ENCODE results near the gene PPP1R14B.

The PPP1R14B gene

GRCh38 chr11:64230985-64231365 lies 15.8 kb downstream of the PPP1R14B start:
- DNase-seq (ENCODE audit: low spot score) = no peak

- DNase-seq (ENCODE audit: low spot score) = peak; percentile 77
Observed at GRCh38 chr11:64230171-64230984, 16.4 kb downstream of the PPP1R14B start, which contains the start of gene DNAJC4. DNAJC4 (plus strand) TSS chr11:64230548; CDS start chr11:64230855, 307 bp downstream.

GRCh38 chr11:64229744-64230170 lies 17.0 kb downstream of the PPP1R14B start:
- DNase-seq (ENCODE audit: low spot score) = no peak

- DNase-seq (ENCODE audit: low spot score) = no peak
Observed at GRCh38 chr11:64229090-64229743, 17.5 kb downstream of the PPP1R14B start.

DNA sequence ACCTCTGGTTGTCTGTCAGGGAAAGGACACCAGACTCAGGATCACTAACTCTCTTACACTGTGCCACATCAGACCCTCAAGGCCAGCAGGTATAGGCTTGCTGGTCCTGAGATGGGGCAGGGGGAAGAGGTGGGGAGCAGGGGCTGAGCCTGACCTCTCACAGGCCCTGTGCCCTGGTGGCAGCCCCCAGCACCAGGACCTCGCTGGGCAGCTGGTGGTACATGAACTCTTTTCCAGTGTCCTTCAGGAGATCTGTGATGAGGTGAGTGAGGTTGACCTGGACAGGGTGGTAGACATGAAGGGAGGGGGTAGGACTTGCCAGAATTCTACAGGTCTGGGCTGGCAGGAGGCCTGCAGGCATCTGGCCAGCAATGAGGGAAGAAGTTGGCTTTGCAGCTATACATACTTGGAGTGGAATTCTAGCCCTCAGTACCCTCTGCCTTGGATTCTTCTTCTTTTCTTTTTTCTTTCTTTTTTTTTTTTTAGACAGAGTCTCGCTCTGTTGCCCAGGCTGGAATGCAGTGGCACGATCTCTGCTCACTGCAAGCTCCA lies 19.3 kb downstream of the PPP1R14B start:
- DNase-seq (ENCODE audit: low spot score) = no peak

DNA sequence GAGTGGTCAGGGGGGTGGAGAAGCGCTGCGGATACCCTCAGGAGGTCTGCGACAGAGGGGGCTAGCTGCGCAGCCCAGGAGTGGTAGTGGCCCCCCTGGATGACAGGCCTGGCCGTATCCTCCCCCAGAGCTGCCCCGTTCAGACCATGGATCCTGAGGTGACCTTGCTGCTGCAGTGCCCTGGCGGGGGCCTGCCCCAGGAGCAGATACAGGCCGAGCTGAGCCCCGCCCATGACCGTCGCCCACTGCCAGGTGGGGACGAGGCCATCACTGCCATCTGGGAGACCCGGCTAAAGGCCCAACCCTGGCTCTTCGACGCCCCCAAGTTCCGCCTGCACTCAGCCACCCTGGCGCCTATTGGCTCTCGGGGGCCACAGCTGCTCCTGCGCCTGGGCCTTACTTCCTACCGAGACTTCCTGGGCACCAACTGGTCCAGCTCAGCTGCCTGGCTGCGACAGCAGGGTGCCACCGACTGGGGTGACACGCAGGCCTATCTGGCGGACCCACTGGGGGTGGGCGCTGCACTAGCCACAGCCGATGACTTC lies 20.2 kb downstream of the PPP1R14B start:
- peak; percentile 32 for DNase-seq (ENCODE audit: low spot score)

DNA sequence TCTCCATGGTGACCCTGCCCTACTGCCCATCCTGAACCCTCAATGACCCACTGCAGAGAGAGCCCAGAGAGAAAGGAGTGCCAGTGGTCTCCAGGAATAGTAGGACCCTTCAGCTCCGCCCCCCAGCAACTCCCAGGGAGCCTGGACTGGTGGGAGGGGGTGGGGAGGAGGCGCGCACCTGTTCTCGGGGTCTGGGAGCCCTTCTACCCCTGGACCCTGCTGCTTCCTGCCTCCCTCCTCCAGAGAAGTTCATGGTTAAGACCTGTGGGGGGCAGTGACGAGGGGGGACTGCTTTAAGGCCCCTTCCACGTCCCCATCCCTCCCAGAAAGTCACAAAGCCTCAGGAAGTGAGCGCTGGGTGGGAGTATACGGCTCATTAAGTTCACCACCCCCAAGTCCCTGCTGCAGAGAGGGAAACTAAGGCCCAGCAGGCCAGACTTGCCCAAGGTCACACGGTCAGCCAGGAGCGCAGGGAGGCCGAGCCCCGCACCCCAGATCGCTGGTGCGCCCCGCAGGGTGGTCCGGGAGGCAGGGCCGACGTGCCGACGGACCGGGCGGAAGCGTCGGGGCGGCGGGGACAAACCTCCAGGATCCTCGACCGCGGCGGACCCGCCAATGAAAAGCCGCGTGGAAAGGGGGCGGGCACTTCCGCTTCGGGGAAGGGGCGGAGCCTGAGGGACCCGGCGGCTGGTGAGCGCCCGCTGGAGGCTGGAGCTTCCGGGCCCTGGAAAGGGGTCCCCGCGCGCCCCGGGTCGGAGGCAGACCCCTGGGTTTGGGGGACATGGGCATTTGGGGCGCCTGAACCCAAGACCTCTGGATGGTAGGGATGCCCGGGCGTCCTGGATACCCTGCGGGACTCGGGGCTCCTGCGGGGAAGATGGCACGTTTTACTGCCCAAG lies 20.9 kb downstream of the PPP1R14B start, which contains the start of the genes NUDT22 and TRPT1:
TSS of gene NUDT22 (plus strand) at position 667 of the 899 bp plus-strand sequence. CDS start 379 bp downstream, outside the sequence.
TSS of gene TRPT1 (minus strand) at position 579 of the 899 bp plus-strand sequence. CDS start at position 253, 326 bp downstream.
- peak; percentile 94 for DNase-seq (ENCODE audit: low spot score)

GRCh38 chr11:64224891-64225607 lies 21.7 kb downstream of the PPP1R14B start:
- DNase-seq (ENCODE audit: low spot score) = no peak

DNA sequence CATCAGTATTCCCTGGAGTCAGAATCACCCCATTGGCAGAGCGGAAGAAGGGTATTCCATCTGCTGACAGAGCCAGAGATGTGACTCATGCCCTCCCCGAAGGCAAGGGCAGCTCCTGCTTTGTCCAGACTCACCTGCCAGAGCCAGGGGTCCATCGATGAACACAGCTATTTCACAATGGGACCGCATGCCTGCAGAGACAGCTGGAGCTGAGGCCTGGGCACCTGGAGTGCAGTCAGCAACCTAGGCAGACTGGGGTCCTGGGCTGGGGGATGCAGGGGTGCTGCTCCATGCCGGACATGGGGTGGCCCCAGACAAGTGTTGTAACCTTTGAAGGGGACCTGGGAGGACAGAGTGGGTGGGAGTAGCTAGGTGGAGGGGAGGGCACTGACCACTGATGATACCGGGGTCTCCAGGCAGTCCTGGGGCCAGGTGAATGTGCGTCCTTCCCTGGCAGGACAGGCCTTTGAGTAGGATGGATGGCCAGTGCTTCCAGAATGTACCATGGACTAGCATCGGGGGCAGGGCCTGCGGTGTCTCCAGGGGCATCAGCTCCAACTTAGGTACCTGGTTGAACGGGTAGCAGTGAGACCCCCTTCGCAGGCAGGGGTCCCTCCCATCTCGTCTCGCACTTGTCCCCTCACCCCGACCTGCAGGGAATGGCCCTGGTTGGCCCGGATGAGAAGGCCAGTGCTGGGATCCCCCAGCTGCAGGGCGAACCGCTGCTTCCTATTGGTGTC lies 22.4 kb downstream of the PPP1R14B start:
- DNase-seq (ENCODE audit: low spot score) = no peak

GRCh38 chr11:64223001-64223651 lies 23.6 kb downstream of the PPP1R14B start:
- no peak for DNase-seq (ENCODE audit: low spot score)

- DNase-seq (ENCODE audit: low spot score) = no peak
Observed at GRCh38 chr11:64222651-64223000, 24.1 kb downstream of the PPP1R14B start.

DNA sequence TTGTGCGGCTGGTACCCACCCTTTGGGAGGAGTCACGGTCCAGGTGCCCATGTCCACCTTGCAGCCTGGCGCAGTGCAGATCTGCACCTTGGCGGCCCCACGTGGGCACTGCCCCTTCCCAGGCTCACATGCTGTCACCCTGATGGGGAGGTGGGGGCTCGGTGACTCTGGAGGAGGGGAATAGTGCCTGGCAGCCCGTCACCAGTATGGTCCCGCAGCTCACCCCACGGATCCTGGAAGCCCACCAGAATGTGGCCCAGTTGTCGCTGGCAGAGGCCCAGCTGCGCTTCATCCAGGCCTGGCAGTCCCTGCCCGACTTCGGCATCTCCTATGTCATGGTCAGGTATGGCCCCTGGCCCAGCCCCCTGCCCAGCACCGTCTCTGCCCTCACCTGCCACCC lies 25.9 kb downstream of the PPP1R14B start:
- no peak for DNase-seq (ENCODE audit: low spot score)

DNA sequence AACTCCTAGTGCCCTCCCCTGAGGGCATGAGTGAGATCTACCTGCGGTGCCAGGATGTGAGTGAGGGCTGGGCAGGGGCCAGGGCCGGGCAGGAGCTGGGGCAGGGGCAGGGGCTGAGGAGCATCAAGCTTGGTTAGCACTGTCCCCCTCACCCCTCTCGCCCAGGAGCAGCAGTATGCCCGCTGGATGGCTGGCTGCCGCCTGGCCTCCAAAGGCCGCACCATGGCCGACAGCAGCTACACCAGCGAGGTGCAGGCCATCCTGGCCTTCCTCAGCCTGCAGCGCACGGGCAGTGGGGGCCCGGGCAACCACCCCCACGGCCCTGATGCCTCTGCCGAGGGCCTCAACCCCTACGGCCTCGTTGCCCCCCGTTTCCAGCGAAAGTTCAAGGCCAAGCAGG lies 26.5 kb downstream of the PPP1R14B start:
- no peak for DNase-seq (ENCODE audit: low spot score)

DNA sequence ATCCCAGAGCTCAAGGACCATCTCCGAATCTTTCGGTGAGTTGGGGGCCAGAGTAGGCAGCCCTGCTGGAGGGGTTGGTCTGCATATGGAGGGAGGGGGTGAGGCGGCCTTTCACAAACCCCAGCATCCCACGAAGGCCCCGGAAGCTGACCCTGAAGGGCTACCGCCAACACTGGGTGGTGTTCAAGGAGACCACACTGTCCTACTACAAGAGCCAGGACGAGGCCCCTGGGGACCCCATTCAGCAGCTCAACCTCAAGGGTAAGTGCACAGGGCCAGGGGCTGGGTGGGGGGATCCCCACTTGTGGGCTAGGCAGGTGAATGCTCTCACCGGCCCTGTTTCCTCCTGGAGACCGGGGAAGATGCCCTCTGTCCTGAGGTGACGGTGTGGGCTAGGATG lies 27.0 kb downstream of the PPP1R14B start:
- DNase-seq (ENCODE audit: low spot score) = no peak

- no peak for DNase-seq (ENCODE audit: low spot score)
Observed at GRCh38 chr11:64219354-64219684, 27.4 kb downstream of the PPP1R14B start.

DNA sequence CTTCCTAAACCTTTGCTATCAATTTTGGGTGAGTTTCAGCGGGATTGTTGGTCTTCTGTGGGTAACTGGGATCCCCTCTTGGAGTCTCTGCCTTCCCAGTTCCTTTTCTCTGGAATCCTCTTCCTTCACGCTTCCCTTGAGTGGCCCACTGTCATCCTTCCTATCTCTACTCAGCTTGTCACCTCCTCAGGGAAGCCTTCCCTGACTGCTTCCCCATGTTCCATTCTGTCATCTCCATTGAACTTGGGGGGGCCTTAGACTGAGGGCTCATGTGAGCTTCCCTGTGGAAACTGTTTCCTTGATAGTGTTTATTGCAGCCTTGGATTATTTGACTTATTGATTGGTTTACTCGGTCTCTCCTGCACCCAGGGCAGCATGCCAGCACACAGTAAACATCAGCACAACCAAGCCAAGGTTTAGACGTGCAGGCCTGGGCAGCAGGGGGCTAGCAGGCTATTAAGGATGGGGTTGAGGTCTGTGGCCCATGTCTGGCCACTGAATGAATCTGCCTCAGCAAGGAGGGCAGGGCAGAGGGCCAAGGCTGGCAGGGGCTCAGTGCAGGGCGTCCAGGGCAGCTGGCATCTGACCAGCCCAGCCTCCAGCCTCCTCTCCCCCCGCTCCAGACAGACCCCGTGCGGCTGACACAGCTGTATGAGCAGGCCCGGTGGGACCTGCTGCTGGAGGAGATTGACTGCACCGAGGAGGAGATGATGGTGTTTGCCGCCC lies 28.0 kb downstream of the PPP1R14B start:
- no peak for DNase-seq (ENCODE audit: low spot score)

- no peak for DNase-seq (ENCODE audit: low spot score)
Observed at GRCh38 chr11:64216879-64217278, 29.9 kb downstream of the PPP1R14B start.

DNA sequence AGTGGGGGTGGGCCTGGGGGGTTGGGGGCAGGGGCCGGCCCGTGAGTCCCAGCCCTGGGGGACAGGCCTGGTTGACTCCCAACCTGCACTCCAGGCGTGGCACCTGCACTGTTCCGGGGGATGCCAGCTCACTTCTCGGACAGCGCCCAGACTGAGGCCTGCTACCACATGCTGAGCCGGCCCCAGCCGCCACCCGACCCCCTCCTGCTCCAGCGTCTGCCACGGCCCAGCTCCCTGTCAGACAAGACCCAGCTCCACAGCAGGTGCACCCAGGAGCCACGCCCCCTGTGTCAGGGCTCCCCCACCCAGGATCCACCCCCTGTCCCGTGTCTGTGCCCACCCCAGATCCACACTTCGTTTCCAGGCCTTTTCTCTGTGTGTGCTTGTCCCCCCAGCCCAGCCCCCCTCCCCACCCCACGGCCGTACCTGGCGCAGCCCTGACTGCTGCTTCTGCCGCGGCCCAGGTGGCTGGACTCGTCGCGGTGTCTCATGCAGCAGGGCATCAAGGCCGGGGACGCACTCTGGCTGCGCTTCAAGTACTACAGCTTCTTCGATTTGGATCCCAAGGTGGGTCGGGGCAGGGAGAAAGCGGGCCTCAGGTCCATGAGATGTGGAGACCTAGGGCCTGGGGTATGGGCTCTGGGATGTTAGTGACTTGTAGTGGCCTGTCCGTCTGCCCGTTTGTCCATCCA lies 35.4 kb downstream of the PPP1R14B start:
- DNase-seq (ENCODE audit: low spot score) = no peak

All from AG20443 (cell line).